C4-2B (cell line): Measurements from ENCODE around the gene RYR3.

ENCODE experiments used
- CTCF ChIP-seq: fragments of 450-650 bp; conservative IDR thresholded peaks from 2 replicates; pipeline ENCODE4 v1.5.1; 2017; ENCODE audit warnings: mild to moderate bottlenecking
- ZFX ChIP-seq: fragments of 450-650 bp; IDR thresholded peaks from 2 replicates; pipeline ENCODE4 v1.6.1; 2017

- no peak for TF ChIP-seq CTCF
- no peak for TF ChIP-seq ZFX
Measured at GRCh38 chr15:33738941-33739664, 428.3 kb downstream of the RYR3 start.
